SH-SY5Y (cell line): ENCODE results near the gene EFCAB6.

ENCODE experiments used
- GATA2 ChIP-seq: IDR thresholded peaks from 2 replicates; pipeline ENCODE4 v1.6.1; 2011; ENCODE audit warnings: mild to moderate bottlenecking, low read depth, low read length
- GATA3 ChIP-seq: IDR thresholded peaks from 2 replicates; pipeline ENCODE4 v1.6.1; 2011; ENCODE audit warnings: low read depth, mild to moderate bottlenecking, low read length, moderate library complexity

DNA sequence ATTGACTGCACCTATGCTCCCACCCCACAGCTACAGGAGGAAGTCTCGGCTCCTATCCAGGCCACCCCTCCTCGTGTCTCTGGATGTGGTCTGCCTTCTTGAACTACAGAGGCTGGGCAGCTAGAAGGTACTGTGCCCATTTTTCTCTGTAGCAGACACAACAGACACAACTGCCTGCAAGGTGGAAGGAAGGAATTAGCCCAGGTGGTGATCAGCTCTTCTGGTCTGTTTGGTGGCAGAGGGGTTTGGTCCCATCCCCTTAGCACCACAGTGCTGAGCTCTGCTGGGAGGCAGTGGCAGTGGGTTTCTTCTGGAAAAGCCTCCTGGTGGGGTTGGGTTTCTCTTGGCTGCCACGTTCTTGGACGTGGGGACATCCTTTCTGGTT is 267.8 kb downstream of the EFCAB6 start:
- TF ChIP-seq GATA2 (no peak), GATA3 (no peak)
